Ascending aorta (tissue), 2 donors: ENCODE results near the gene OPTC. TPM values are rescaled to one million over a fixed set of nuclear protein-coding genes. Genes with fewer than 3 reads are reported as not detected.
"Not testable (repeated sequence)": the region's sequence is repeated elsewhere in the genome, so short reads cannot be mapped to it uniquely, and the experiment has no call there.

Source experiments
- DNase-seq, 2 donors: peaks; one replicate each; pipeline ENCODE4 v3.0.0-alpha.2; 2019; ENCODE audit warnings: low spot score in 2 of 2
- H3K27ac ChIP-seq, 2 donors: fragments of 200-600 bp; sonication (generic); one replicate each; pipeline ENCODE4 v1.5.1; 2016 to 2017; ENCODE audit warnings: mild to moderate bottlenecking in 1 of 2
- H3K27me3 ChIP-seq: fragments of 200-600 bp; sonication (generic); one replicate; pipeline ENCODE4 v1.5.1; 2017
- H3K36me3 ChIP-seq, 2 donors: fragments of 200-600 bp; sonication (generic); one replicate each; pipeline ENCODE4 v1.5.1; 2016
- H3K4me1 ChIP-seq, 2 donors: fragments of 200-600 bp; sonication (generic); one replicate each; pipeline ENCODE4 v1.5.1; 2016 to 2017; ENCODE audit warnings: mild to moderate bottlenecking in 1 of 2
- H3K4me3 ChIP-seq, 2 donors: fragments of 200-600 bp; sonication (generic); one replicate each; pipeline ENCODE4 v1.5.1; 2016 to 2017; ENCODE audit warnings: mild to moderate bottlenecking in 1 of 2
- H3K9me3 ChIP-seq, 2 donors: fragments of 200-600 bp; sonication (generic); one replicate each; pipeline ENCODE4 v1.5.1; 2016
- CTCF ChIP-seq, 3 experiments: fragments of 200-600 bp in 2 of 3; fragments of 450-650 bp in 1 of 3; sonication (generic) in 2 of 3; IDR thresholded peaks; one replicate each; pipeline ENCODE4 v1.5.1; 2016 to 2019; ENCODE audit warnings: antibody characterized with exemption in 3 of 3, mild to moderate bottlenecking in 1 of 3, moderate library complexity in 1 of 3
- intact Hi-C: fragments of 100-400 bp; cut with DNase I; formaldehyde crosslinking; loops from one replicate; pipeline ENCODE4 v1.15.1; 2023
- total RNA-seq: library from RNA; depleted of rRNA; stranded (reverse); fragments of >200 nt; gene quantifications from one replicate; pipeline ENCODE4 v1.1.0, GENCODE V29; 2016

Gene OPTC
- not detected for total RNA-seq

GRCh38 chr1:203493901-203494300 lies at the start of gene OPTC:
OPTC (plus strand) TSS chr1:203494153; CDS start chr1:203496006, 1,853 bp downstream.
- H3K27me3 ChIP-seq = no peaks in the 10 kb centered on the region
- no peak within 1 kb of the TSS for H3K27ac ChIP-seq
- H3K9me3 ChIP-seq = no peaks in the 10 kb centered on the region
- H3K4me3 ChIP-seq = no peak within 1 kb of the TSS
- no peak for DNase-seq
- TF ChIP-seq CTCF (IDR thresholded peaks at IDR 0.05) = no peak
- no peaks in the 10 kb centered on the region for H3K4me1 ChIP-seq
- intact Hi-C loops = no loop called here
- H3K36me3 ChIP-seq = peaks cover 3 to 6% of the 10 kb centered on the region in 2 donors

GRCh38 chr1:203444171-203444576 lies 49.8 kb upstream of the OPTC start:
- Histone ChIP-seq H3K27ac (no peak overlapping the region), H3K4me3 (no peak overlapping the region), H3K36me3 (no peaks in the 10 kb centered on the region), H3K4me1 (peaks cover 0 to 16% of the 10 kb centered on the region in 2 donors), H3K9me3 (no peaks in the 10 kb centered on the region), H3K27me3 (no peaks in the 10 kb centered on the region)
- TF ChIP-seq CTCF (IDR thresholded peaks at IDR 0.05) = no peak
- intact Hi-C loops = loop anchor here (5.0 kb wide), 1 partner anchor 37 kb away; no protein-coding TSS in a partner anchor
- DNase-seq = no peak

GRCh38 chr1:203447151-203447550 lies 46.8 kb upstream of the OPTC start:
- Histone ChIP-seq H3K4me3 (no peak overlapping the region), H3K9me3 (no peaks in the 10 kb centered on the region), H3K36me3 (no peaks in the 10 kb centered on the region), H3K27me3 (no peaks in the 10 kb centered on the region), H3K4me1 (no peaks in the 10 kb centered on the region), H3K27ac (peak overlapping the region; percentile 49 to 63)
- intact Hi-C loops = no loop called here
- TF ChIP-seq CTCF (IDR thresholded peaks at IDR 0.05) = no peak
- DNase-seq = no peak

- DNase-seq, H3K4me3 ChIP-seq, H3K9me3 ChIP-seq, H3K27me3 ChIP-seq, H3K4me1 ChIP-seq, H3K36me3 ChIP-seq, intact Hi-C loops: not testable (repeated sequence)
- H3K27ac ChIP-seq = peak overlapping the region; percentile 49 to 65
Measured at GRCh38 chr1:203447598-203447997, 46.4 kb upstream of the OPTC start.

GRCh38 chr1:203448521-203449061 lies 45.4 kb upstream of the OPTC start:
- no peak for TF ChIP-seq CTCF (IDR thresholded peaks at IDR 0.05)
- no peaks in the 10 kb centered on the region for H3K36me3 ChIP-seq
- no peak for DNase-seq
- no peaks in the 10 kb centered on the region for H3K4me1 ChIP-seq
- intact Hi-C loops = no loop called here
- H3K27me3 ChIP-seq = no peaks in the 10 kb centered on the region
- no peaks in the 10 kb centered on the region for H3K9me3 ChIP-seq
- H3K4me3 ChIP-seq = no peak overlapping the region
- peak overlapping the region; percentile 41 to 65 for H3K27ac ChIP-seq

- no peak for DNase-seq
- Histone ChIP-seq H3K9me3 (no peaks in the 10 kb centered on the region), H3K27ac (peak overlapping the region in 1 of 2 donors; percentile 17), H3K4me1 (no peaks in the 10 kb centered on the region), H3K36me3 (no peaks in the 10 kb centered on the region), H3K4me3 (no peak overlapping the region), H3K27me3 (no peaks in the 10 kb centered on the region)
- intact Hi-C loops = no loop called here
- no peak for TF ChIP-seq CTCF (IDR thresholded peaks at IDR 0.05)
Measured at GRCh38 chr1:203450001-203450400, 44.0 kb upstream of the OPTC start.
